Natural killer cell (primary cell): ENCODE results near the gene TMEM119. TPM values are rescaled to one million over a fixed set of nuclear protein-coding genes. Genes with fewer than 3 reads are reported as not detected.

ENCODE experiments used
- ATAC-seq, 3 donors: fragments of 150-1000 bp in 2 of 3; fragments of 200-7000 bp in 1 of 3; cut with Tn5 transposase; 1 replicate in 1 of 3; 2 replicates in 2 of 3; pipeline ENCODE4 v1.10.0; 2021; ENCODE audit warnings: mild to moderate bottlenecking in 2 of 3, moderate library complexity in 2 of 3
- DNase-seq, 2 donors: peaks; one replicate each; pipeline versions ENCODE4 v3.0.0 to v3.0.0-alpha.2; 2013 to 2021; ENCODE audit warnings: mixed read lengths in 1 of 2
- H3K27ac ChIP-seq: one replicate; pipeline ENCODE4 v1.5.1; 2013; ENCODE audit warnings: mild to moderate bottlenecking, low read length
- H3K27me3 ChIP-seq: one replicate; pipeline ENCODE4 v1.6.1; 2013; ENCODE audit warnings: low read length; ENCODE audit not compliant: control insufficient read depth, insufficient read depth
- H3K36me3 ChIP-seq: one replicate; pipeline ENCODE4 v1.6.1; 2013; ENCODE audit warnings: low read length; ENCODE audit not compliant: control insufficient read depth, insufficient read depth
- H3K4me1 ChIP-seq: one replicate; pipeline ENCODE4 v1.6.1; 2013; ENCODE audit warnings: low read length; ENCODE audit not compliant: control insufficient read depth, insufficient read depth
- H3K4me3 ChIP-seq: one replicate; pipeline ENCODE4 v1.5.1; 2013; ENCODE audit warnings: low read length
- H3K9me3 ChIP-seq: one replicate; pipeline ENCODE4 v1.6.1; 2013; ENCODE audit warnings: low read length; ENCODE audit not compliant: control insufficient read depth, insufficient read depth
- H3K27ac Mint-ChIP-seq, 2 donors: one replicate each; pipeline ENCODE4 v1.8.0; 2022; ENCODE audit warnings: mild to moderate bottlenecking in 2 of 2, mixed read lengths in 2 of 2, moderate library complexity in 1 of 2
- H3K27me3 Mint-ChIP-seq, 2 donors: one replicate each; pipeline ENCODE4 v1.8.0; 2022; ENCODE audit warnings: low read depth in 2 of 2, mixed read lengths in 2 of 2
- H3K36me3 Mint-ChIP-seq: one replicate; pipeline ENCODE4 v1.8.0; 2022; ENCODE audit warnings: mixed read lengths
- H3K4me1 Mint-ChIP-seq, 2 donors: one replicate each; pipeline ENCODE4 v1.8.0; 2022; ENCODE audit warnings: mixed read lengths in 2 of 2
- H3K4me3 Mint-ChIP-seq: one replicate; pipeline ENCODE4 v1.8.0; 2022; ENCODE audit warnings: mild to moderate bottlenecking, moderate library complexity, mixed read lengths
- H3K9me3 Mint-ChIP-seq, 2 donors: one replicate each; pipeline ENCODE4 v1.8.0; 2022; ENCODE audit warnings: mixed read lengths in 2 of 2
- WGBS: methylation state at CpG from one replicate; pipeline ENCODE4 v1.1.7; 2013; ENCODE audit warnings: missing lambda C conversion rate; ENCODE audit not compliant: insufficient coverage; 5-methylcytosine and 5-hydroxymethylcytosine counted together
- intact Hi-C: fragments of 100-400 bp; cut with micrococcal nuclease; formaldehyde crosslinking; loops from one replicate; pipeline ENCODE4 v1.14.2; 2022
- total RNA-seq, 4 donors: library from RNA; stranded (reverse); fragments of 120-200 nt in 1 of 4; gene quantifications; one replicate each; pipeline versions ENCODE4 v1.2.3 to v1.2.4, GENCODE V29; 2013 to 2022
- TF ChIP-seq, protein P1 (sequence below): fragments of 200-600 bp; IDR thresholded peaks from one replicate; pipeline ENCODE4 v1.8.0; 2022; ENCODE audit warnings: antibody characterized with exemption

TMEM119 gene
- total RNA-seq, 3 donors from 2014 or later (not counting 1 experiment from before 2014, with no cell fraction given) = 0.70 to 3.4 (median 0.71) TPM

DNA sequence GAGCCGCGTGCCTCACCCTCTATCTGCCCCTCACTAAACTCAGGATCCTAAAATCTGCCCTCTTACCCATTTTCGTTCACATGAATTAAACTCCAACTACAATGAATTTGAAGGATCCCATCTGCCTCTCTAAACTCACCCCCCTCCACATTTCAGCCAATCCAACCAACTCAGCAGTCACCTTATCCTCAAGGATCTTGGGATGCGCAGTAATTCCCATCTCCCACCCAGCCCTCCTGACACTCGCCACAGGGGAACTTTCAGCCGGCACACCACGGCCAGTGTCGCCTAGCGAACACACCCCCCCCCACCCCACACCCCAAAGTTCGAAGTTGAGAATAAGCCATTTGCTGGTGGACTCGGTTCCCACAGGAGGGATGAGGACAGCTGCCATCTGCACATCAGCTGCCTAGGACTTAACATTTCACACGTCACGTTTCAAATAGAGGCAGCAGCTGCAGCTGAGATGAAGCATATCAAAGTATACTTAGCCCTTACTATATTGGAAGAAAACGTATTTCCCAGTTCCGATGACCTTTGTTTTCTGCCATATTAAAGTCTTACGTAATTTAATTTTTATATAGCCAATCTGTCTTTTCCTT is 44.5 kb upstream of the TMEM119 start:
- H3K9me3 Mint-ChIP-seq = no peaks in the 10 kb centered on the region
- no peaks in the 10 kb centered on the region for H3K36me3 ChIP-seq
- no peaks in the 10 kb centered on the region for H3K27me3 ChIP-seq
- intact Hi-C loops = no loop called here
- H3K27me3 Mint-ChIP-seq = no peaks in the 10 kb centered on the region
- H3K36me3 Mint-ChIP-seq = no peaks in the 10 kb centered on the region
- peaks cover 37% of the 10 kb centered on the region for H3K4me1 ChIP-seq
- no peak overlapping the region for H3K4me3 ChIP-seq
- H3K9me3 ChIP-seq = no peaks in the 10 kb centered on the region
- peak overlapping the region; percentile 57 for H3K27ac ChIP-seq
- no peak overlapping the region for H3K27ac Mint-ChIP-seq
- no peak for DNase-seq
- 79% methylated on average over 13 of the region's 16 CpGs for WGBS
- TF ChIP-seq, protein P1, sequence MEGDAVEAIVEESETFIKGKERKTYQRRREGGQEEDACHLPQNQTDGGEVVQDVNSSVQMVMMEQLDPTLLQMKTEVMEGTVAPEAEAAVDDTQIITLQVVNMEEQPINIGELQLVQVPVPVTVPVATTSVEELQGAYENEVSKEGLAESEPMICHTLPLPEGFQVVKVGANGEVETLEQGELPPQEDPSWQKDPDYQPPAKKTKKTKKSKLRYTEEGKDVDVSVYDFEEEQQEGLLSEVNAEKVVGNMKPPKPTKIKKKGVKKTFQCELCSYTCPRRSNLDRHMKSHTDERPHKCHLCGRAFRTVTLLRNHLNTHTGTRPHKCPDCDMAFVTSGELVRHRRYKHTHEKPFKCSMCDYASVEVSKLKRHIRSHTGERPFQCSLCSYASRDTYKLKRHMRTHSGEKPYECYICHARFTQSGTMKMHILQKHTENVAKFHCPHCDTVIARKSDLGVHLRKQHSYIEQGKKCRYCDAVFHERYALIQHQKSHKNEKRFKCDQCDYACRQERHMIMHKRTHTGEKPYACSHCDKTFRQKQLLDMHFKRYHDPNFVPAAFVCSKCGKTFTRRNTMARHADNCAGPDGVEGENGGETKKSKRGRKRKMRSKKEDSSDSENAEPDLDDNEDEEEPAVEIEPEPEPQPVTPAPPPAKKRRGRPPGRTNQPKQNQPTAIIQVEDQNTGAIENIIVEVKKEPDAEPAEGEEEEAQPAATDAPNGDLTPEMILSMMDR = no peak
- H3K4me1 Mint-ChIP-seq = peaks cover 3 to 32% of the 10 kb centered on the region in 2 donors
- no peak for ATAC-seq
- no peak overlapping the region for H3K4me3 Mint-ChIP-seq

DNA sequence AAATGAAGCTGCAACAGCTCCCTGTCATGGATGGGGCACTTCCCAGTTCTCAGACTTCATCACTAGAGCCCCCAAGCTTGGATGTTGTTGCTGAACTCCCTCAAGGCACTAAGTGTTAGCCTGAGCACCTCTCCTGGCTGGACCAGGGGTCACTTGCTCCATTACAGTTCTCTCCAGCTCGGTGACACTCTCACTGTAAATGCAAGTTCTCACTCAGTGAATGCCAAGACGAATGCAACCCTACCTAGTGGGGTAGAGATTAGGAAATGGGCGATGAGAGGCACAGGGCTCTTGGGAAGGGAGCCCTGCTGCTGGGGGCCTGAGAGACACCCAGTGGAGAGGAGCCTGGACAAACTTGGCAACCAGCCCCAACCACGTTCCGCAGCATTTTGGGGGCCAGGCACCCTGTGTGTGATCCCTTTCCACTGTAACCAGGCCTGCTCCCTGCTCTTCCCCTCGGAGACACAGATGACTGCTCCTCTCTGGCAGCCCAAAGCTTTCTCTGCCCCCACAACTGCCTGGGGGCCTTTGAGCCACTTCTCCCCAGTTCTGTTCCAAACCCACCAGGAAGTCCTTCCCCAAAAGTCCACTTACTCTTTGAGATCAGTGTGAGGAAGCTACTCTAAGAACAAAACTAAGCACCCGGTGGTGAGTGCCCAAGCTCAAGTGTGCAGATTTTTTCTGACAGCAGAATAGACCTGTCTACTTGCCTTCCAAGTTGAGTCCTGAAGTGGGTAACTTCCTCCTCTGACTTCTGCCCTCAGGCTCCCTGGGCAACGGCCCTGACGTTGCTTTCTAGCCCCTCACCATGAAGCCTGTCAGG is 43.8 kb upstream of the TMEM119 start:
- no peak for ATAC-seq
- peaks cover 0 to 32% of the 10 kb centered on the region in 2 donors for H3K4me1 Mint-ChIP-seq
- peak overlapping the region; percentile 57 for H3K27ac ChIP-seq

DNA sequence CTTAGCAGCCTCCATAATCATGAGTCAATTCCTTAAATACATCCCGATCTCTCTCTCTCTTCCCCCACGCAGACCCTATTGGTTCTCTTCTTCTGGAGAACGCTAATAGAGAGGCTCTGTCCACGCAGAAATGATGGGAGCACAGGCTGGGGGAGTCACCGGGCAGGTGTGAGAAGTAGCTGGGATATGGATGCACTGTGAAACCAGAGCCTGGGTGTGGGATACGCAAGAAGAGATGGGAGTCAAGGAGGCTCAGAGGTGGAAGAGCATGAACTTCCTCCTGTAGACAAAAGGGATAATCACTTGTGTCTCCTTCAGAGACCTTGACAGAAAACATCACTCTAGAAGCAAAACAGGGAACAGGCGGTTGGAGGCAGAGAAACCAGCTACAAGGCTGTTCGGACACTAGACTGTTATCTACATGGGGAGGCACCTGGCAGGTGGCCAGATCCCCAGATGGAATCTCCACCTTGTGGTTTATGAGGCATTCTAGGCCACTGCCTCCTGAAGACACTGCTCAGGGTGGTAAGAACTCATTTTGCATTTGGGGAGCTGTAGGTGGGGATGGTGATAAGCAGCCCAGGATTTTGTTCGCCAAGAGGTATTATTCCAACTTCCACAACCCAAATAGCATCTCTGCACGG is 43.0 kb upstream of the TMEM119 start:
- H3K27ac ChIP-seq = no peak overlapping the region
- ATAC-seq (peak in 1 of 3 donors; percentile 43), DNase-seq (no peak)
- Mint-ChIP-seq H3K27ac (no peak overlapping the region), H3K9me3 (no peaks in the 10 kb centered on the region), H3K4me3 (no peak overlapping the region), H3K27me3 (no peaks in the 10 kb centered on the region), H3K36me3 (no peaks in the 10 kb centered on the region), H3K4me1 (peaks cover 5 to 30% of the 10 kb centered on the region in 2 donors)
- intact Hi-C loops = no loop called here
- H3K27me3 ChIP-seq = no peaks in the 10 kb centered on the region
- 81% methylated on average over 10 of the region's 10 CpGs for WGBS
- no peak overlapping the region for H3K4me3 ChIP-seq
- no peaks in the 10 kb centered on the region for H3K36me3 ChIP-seq
- peaks cover 41% of the 10 kb centered on the region for H3K4me1 ChIP-seq
- TF ChIP-seq, protein P1 = no peak
- H3K9me3 ChIP-seq = no peaks in the 10 kb centered on the region

More for the DNA sequence above, 43.8 kb upstream of the TMEM119 start:
- Mint-ChIP-seq H3K27me3 (no peaks in the 10 kb centered on the region), H3K4me3 (no peak overlapping the region), H3K27ac (no peak overlapping the region), H3K9me3 (no peaks in the 10 kb centered on the region), H3K36me3 (no peaks in the 10 kb centered on the region)
- no peak overlapping the region for H3K4me3 ChIP-seq
- H3K9me3 ChIP-seq = no peaks in the 10 kb centered on the region
- peaks cover 41% of the 10 kb centered on the region for H3K4me1 ChIP-seq
- no peaks in the 10 kb centered on the region for H3K27me3 ChIP-seq
- WGBS = 63% methylated on average over 9 of the region's 9 CpGs
- intact Hi-C loops = no loop called here
- H3K36me3 ChIP-seq = no peaks in the 10 kb centered on the region
- TF ChIP-seq, protein P1 = no peak
- DNase-seq = no peak
